Measurements from ENCODE around the gene VWF.

VWF gene

DNA sequence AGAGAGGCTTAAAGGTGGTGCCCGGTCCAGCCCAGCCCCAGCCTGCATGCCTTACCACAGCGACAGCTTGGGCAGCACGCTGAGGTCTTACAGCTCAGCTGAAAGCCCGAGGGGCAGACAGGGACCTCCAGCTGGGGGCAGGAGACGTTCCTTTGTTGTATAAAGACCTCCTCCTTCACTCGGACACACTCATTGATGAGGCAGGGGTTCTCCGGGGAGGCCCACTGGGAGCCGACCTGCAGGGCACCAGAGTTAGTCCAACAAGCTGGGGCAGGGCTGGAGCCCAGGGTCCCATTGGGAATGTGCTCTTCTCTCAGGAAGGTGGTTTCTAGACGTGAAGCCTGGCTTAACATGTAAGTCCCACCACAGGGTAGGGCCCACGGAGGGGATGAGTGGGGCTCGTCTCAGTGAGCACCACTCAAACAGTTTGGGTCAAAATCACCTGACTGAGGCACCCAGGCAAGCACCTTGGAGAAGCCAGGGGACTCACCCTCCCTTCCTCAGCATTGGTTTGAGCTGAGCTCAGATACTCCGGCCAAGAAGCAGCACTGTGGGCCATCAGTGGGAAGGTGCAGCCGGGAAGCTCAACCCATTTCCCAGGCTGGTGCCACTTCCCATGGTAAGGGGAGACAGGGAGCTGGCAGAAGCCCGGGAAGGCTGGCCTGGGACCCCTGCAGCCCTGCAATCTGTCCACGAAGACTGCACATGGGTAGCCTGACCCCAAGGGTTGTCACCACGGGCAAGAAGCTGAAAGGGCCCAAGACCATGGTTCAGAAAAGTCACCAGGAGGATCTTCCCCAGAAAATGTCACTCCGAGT is 155.1 kb downstream of the VWF start:
- no peak for DNase-seq (ENCODE audit: low read depth in 2 of 2)
- TF ChIP-seq, protein P1, sequence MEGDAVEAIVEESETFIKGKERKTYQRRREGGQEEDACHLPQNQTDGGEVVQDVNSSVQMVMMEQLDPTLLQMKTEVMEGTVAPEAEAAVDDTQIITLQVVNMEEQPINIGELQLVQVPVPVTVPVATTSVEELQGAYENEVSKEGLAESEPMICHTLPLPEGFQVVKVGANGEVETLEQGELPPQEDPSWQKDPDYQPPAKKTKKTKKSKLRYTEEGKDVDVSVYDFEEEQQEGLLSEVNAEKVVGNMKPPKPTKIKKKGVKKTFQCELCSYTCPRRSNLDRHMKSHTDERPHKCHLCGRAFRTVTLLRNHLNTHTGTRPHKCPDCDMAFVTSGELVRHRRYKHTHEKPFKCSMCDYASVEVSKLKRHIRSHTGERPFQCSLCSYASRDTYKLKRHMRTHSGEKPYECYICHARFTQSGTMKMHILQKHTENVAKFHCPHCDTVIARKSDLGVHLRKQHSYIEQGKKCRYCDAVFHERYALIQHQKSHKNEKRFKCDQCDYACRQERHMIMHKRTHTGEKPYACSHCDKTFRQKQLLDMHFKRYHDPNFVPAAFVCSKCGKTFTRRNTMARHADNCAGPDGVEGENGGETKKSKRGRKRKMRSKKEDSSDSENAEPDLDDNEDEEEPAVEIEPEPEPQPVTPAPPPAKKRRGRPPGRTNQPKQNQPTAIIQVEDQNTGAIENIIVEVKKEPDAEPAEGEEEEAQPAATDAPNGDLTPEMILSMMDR (IDR thresholded peaks at IDR 0.05; ENCODE audit: low read depth, low read length), result no peak
- H3K4me3 ChIP-seq (replicated peaks in 1 of 2; ENCODE audit: low read depth in 2 of 2, low read length in 2 of 2), result no peak overlapping the region

DNA sequence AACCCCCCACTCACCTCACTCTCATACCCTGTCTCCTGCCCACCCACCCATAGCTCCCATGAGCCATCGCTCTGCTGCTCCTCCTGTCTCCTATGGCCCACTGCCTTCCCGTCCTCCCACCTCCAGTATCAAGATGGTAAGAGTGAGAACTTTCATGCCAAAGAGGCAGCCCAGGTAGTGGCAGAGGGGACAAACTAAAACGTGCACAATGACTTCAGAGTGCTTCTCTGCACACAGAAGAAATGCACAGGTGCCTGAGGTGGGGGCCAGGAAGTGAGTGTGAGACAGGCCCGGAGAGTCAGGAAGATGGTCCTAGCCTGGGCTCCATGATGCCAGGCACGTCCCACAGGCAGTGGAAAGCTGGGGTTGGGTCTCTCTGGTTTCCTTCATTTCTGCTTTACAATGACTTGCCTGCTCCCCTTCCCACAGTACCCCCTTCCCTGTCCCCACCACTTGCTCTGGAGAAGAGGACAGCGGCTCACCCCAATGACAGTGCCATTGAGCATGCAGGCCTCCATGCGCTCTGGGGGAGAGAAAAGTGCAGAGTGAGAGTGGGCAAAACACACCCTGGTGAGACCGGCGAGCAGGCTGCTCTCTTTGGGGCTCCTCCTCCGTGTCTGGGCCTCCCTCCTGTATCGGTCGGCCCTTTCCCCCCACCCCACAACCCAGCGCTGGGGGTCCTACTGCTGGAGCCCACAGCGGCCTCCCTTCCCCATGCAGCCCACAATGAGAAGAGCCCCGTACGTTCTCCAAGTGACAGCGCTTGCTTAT is 156.6 kb downstream of the VWF start:
- DNase-seq (ENCODE audit: low read depth in 2 of 2), result no peak
- H3K4me3 ChIP-seq (replicated peaks in 1 of 2; ENCODE audit: low read depth in 2 of 2, low read length in 2 of 2), result no peak overlapping the region
- TF ChIP-seq, protein P1 (IDR thresholded peaks at IDR 0.05; ENCODE audit: low read depth, low read length), result no peak

DNA sequence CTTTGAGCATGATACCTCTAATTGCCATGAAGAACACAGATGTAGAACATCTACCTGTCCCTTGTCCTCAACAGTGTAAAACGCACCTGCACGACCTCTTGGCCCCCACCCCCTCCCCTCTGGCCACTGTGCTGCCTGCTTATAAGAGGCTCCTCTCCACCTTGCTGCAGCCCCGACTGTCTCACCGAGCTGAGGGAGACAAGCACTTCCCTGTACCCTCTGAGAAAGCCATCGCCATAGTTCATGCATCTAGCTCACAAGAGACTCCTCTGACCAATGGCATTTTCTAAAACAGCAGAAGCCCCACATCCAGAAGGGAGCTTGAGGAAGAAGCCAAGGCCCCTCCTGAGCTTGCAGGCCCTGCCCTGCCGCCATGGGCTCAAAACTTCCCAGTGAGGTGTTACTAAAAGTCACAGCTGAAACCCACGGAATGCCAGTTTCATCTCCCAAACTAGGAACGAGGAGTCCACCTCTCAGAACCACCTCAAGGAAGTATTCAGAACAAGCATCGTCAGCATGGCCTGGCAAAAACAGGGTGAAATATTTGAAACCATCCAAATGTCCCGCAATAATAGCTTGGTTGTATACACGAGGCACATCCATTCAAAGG is 157.9 kb downstream of the VWF start:
- TF ChIP-seq, protein P1 (IDR thresholded peaks at IDR 0.05; ENCODE audit: low read depth, low read length), result no peak
- DNase-seq (ENCODE audit: low read depth in 2 of 2), result no peak
- H3K4me3 ChIP-seq (replicated peaks in 1 of 2; ENCODE audit: low read depth in 2 of 2, low read length in 2 of 2), result no peak overlapping the region

DNA sequence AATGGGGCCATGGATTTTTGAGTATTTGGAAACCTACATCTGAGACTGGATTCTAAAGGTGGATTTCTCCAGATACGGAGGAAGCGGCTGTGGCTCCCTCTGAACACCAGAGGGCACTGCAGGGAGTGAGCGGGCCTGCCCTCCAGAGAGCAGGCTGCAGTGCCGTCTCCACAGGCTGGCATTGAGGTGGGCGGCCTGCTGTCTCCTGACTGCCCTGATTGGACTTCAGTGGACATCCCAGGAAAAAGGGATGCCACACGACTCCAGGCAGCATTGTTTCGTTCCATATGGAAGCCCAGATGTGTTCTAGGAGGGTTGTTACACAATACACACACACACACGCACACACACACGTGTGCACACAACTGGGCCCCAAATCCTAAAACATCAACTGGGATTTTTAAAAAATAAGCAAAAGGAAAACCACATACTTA is 158.5 kb downstream of the VWF start:
- TF ChIP-seq, protein P1 (IDR thresholded peaks at IDR 0.05; ENCODE audit: low read depth, low read length), result peak; percentile 93
- H3K4me3 ChIP-seq (replicated peaks in 1 of 2; ENCODE audit: low read depth in 2 of 2, low read length in 2 of 2), result no peak overlapping the region
- peak; percentile 56 to 57 for DNase-seq (ENCODE audit: low read depth in 2 of 2)

DNA sequence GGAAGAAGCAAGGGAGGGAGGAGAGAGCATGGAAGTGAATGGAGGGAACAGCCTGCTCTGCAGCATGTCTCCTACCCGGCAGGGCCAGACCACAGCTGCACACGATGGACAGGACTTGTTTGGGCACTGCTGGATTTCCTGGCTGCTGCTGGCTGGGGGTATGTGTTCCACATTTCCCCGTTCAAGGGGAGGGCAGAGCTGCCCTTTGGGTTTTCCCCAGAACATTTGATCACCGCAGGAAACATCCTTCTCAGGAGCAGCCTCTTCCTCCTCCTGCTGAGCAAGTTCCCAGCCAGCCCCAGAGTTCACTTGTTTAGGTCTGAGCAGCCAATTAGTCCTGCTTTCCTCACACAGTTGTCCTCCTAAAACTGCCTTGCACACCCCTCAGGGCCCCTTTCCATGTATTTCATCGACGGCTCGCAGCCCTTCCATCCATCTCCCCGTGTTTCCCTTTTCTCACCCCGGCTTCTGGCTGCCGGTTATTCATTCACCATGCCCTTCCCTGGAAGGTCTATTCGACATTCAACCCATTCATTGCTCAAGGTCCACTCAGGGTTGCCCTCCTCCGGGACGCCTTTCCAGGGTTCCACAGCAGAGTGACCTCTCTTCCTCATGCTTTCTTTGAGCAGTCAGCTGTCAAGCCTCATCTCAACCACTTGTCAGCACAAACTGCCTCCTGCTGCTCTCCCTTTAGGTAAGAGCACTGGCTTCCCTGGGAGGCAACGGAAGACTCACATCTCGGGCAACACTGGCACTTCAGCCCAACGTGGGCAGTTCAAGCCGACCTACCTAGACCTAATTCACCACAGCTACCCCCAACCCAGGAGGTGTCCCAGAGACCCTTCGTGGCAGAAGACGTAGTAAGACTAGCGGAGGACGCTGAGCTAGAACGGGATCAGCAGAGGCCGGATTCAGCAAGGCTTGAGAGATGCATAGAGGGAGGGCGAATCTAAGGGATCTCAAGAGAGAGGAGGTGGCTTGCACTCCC is 159.3 kb downstream of the VWF start:
- no peak overlapping the region for H3K4me3 ChIP-seq (replicated peaks in 1 of 2; ENCODE audit: low read depth in 2 of 2, low read length in 2 of 2)
- TF ChIP-seq, protein P1 (IDR thresholded peaks at IDR 0.05; ENCODE audit: low read depth, low read length), result no peak
- DNase-seq (ENCODE audit: low read depth in 2 of 2), result no peak

DNA sequence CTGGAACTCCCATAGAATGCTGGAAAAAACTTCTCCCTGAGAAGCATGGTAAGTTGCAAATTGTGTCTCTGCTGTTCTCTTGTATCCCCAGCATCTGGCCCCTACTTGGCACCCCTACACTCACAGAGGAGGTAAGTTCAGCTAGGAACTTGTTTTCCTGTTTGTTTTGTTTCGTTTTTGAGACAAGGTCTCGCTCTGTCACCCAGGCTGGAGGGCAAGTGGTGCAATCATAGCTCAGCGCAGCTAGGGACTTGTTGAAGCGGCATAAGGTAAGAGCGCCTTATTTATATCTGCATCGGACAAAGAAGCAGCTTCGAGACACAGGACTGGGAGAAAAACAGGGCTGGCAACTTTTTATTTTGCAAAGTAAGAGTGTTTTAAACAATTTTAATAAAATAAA is 161.0 kb downstream of the VWF start:
- H3K4me3 ChIP-seq (replicated peaks in 1 of 2; ENCODE audit: low read depth in 2 of 2, low read length in 2 of 2), result no peak overlapping the region
- no peak for DNase-seq (ENCODE audit: low read depth in 2 of 2)
- TF ChIP-seq, protein P1 (IDR thresholded peaks at IDR 0.05; ENCODE audit: low read depth, low read length), result no peak
